A673 (cell line): ENCODE measurements around the gene KRTAP10-7.

Source experiments
- CTCF ChIP-seq: fragments of 300-800, 200-600 bp; sonication (generic); conservative IDR thresholded peaks from 2 replicates; pipeline ENCODE4 v1.5.1; 2017; ENCODE audit warnings: low read depth, mild to moderate bottlenecking, antibody characterized with exemption, low read length, moderate library complexity, mixed read lengths
- EZH2 ChIP-seq: fragments of 200-600 bp; sonication (generic); IDR thresholded peaks from 2 replicates; pipeline ENCODE4 v1.6.1; 2017; ENCODE audit warnings: borderline replicate concordance, low read depth, mild to moderate bottlenecking, mixed read lengths, antibody characterized with exemption, low read length; ENCODE audit not compliant: poor library complexity, severe bottlenecking

- TF ChIP-seq CTCF (no peak), EZH2 (no peak)
These were observed 28.3 kb upstream of the KRTAP10-7 start for GRCh38 chr21:44571844-44572782.
